Neuron (in vitro differentiated cells): ENCODE measurements around the gene TRIM52.
"Not testable (repeated sequence)": the region's sequence is repeated elsewhere in the genome, so short reads cannot be mapped to it uniquely, and the experiment has no call there.

ENCODE experiments used
- H2AFZ ChIP-seq: one replicate; pipeline ENCODE4 v1.6.1; 2013; ENCODE audit warnings: low read depth, mild to moderate bottlenecking, inconsistent platforms, low read length, moderate library complexity
- H3K27me3 ChIP-seq: one replicate; pipeline ENCODE4 v1.6.1; 2013; ENCODE audit warnings: low read length; ENCODE audit not compliant: insufficient read depth
- H3K36me3 ChIP-seq: one replicate; pipeline ENCODE4 v1.6.1; 2013; ENCODE audit warnings: low read length; ENCODE audit not compliant: insufficient read depth
- H3K4me1 ChIP-seq: one replicate; pipeline ENCODE4 v1.6.1; 2013; ENCODE audit warnings: low read length; ENCODE audit not compliant: insufficient read depth
- H3K4me3 ChIP-seq: 2 replicates; pipeline ENCODE4 v1.5.1; 2013; ENCODE audit warnings: mild to moderate bottlenecking, low read length, moderate library complexity
- H3K9me3 ChIP-seq: one replicate; pipeline ENCODE4 v1.6.1; 2013; ENCODE audit warnings: low read length

The TRIM52 gene

GRCh38 chr5:181210698-181211097, 50.2 kb downstream of the TRIM52 start:
- not testable (repeated sequence) for H3K36me3 ChIP-seq, H3K4me1 ChIP-seq, H3K4me3 ChIP-seq, H2AFZ ChIP-seq, H3K9me3 ChIP-seq
- peaks cover 16% of the 10 kb centered on the region for H3K27me3 ChIP-seq

- not testable (repeated sequence) for H2AFZ ChIP-seq, H3K4me3 ChIP-seq, H3K9me3 ChIP-seq, H3K36me3 ChIP-seq, H3K4me1 ChIP-seq
- peaks cover 16% of the 10 kb centered on the region for H3K27me3 ChIP-seq
Observed at GRCh38 chr5:181210148-181210547, 50.8 kb downstream of the TRIM52 start.

GRCh38 chr5:181209006-181209405, 51.9 kb downstream of the TRIM52 start:
- H3K9me3 ChIP-seq, H2AFZ ChIP-seq, H3K36me3 ChIP-seq, H3K4me3 ChIP-seq: not testable (repeated sequence)
- H3K4me1 ChIP-seq: peaks cover 11% of the 10 kb centered on the region
- H3K27me3 ChIP-seq: peaks cover 18% of the 10 kb centered on the region

GRCh38 chr5:181207960-181208253, 53.0 kb downstream of the TRIM52 start:
- H3K27me3 ChIP-seq: peaks cover 27% of the 10 kb centered on the region
- H3K9me3 ChIP-seq: no peaks in the 10 kb centered on the region
- H2AFZ ChIP-seq: no peak overlapping the region
- peaks cover 11% of the 10 kb centered on the region for H3K4me1 ChIP-seq
- H3K36me3 ChIP-seq: no peaks in the 10 kb centered on the region
- peak overlapping the region; percentile 78 for H3K4me3 ChIP-seq

DNA sequence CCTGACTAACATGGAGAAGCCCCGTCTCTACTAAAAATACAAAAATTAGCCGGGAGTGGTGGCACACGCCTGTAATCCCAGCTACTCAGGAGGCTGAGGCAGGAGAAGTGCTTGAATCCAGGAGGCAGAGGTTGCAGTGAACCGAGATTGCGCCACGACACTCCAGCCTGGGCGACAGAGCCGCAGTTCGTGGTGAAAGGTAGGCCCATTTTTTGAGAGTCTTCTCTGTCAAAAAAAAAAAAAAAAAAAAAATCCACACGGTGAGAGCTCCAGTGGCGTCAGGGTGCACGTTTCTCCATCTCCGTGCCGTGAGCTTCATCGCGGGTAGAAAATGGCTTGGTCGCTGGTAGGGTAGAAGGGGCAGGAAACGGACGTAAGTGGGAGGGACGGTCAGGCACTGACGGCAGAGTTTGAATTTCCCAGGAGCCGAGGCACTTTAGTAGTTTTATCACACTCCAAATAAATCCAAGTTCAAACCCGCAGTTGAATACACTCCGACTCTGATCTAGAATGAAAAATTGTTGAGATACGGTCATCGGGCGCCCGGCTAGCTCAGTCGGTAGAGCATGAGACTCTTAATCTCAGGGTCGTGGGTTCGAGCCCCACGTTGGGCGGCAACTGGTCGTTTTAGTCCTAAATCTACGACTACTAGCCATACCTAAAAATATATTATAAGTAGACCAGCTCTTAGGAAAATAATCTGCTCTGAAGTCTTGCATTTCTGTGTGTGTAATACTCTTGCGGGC, 53.6 kb downstream of the TRIM52 start:
- Histone ChIP-seq H3K4me1 (peaks cover 11% of the 10 kb centered on the region), H2AFZ (peak overlapping the region; percentile 41), H3K36me3 (no peaks in the 10 kb centered on the region), H3K27me3 (peaks cover 26% of the 10 kb centered on the region), H3K4me3 (peak overlapping the region; percentile 78), H3K9me3 (no peaks in the 10 kb centered on the region)

- peak overlapping the region; percentile 78 for H3K4me3 ChIP-seq
- peaks cover 26% of the 10 kb centered on the region for H3K27me3 ChIP-seq
- H3K9me3 ChIP-seq: no peaks in the 10 kb centered on the region
- H3K36me3 ChIP-seq: no peaks in the 10 kb centered on the region
- H3K4me1 ChIP-seq: peaks cover 11% of the 10 kb centered on the region
- peak overlapping the region; percentile 80 for H2AFZ ChIP-seq
Observed at GRCh38 chr5:181205761-181206649, 54.9 kb downstream of the TRIM52 start.
